K562 (cell line): ENCODE measurements around the gene SCFD1. TPM values are rescaled to one million over a fixed set of nuclear protein-coding genes. Genes with fewer than 3 reads are reported as not detected.

ENCODE experiments used
- ATAC-seq: fragments of 200-7000 bp; cut with Tn5 transposase; 3 replicates; pipeline ENCODE4 v1.9.1; 2020; ENCODE audit warnings: moderate library complexity
- BruUV-seq: library from RNA; stranded (reverse); fragments of 400-500 nt; replicated peaks from 2 replicates; lab custom pipeline; 2021; lab: Mats Ljungman, UMichigan
- CTCF ChIA-PET: fragments of 300-600 bp; formaldehyde crosslinking; extraction: SDS; loops from one replicate; lab custom pipeline; 2021; ENCODE audit warnings: low intra/inter-chr PET ratio; lab: Yijun Ruan, JAX
- POLR2A ChIA-PET: fragments of 300-600, 350-650 bp; sonication (Branson Sonifier 250); formaldehyde crosslinking; extraction: SDS; loops from one replicate; lab custom pipeline; 2021; ENCODE audit warnings: antibody characterized with exemption, inconsistent platforms; lab: Yijun Ruan, JAX
- DNase-seq, 4 experiments: peaks; one replicate each; pipeline versions ENCODE4 v3.0.0 to v3.0.0-alpha.2; 2011 to 2018; ENCODE audit warnings: low spot score in 3 of 4, mixed read lengths in 3 of 4; ENCODE audit errors: extremely low read depth in 1 of 4
- FAIRE-seq: peaks from 2 replicates; lab custom pipeline; 2011; peaks lifted over from hg19 to GRCh38; lab: Jason Lieb, UNC
- H2AFZ ChIP-seq: 2 replicates; pipeline ENCODE4 v1.6.0; 2011; ENCODE audit warnings: low read depth, low read length, control low read depth, inconsistent platforms
- H3K27ac ChIP-seq: fragments of 200-600 bp; 3 replicates; pipeline ENCODE4 v1.8.0; 2011; ENCODE audit warnings: low read depth, mild to moderate bottlenecking, control low read depth, inconsistent platforms, low read length, moderate library complexity, mixed read lengths; ENCODE audit errors: extremely low read depth
- H3K27me3 ChIP-seq, 2 experiments: fragments of 300-600 bp in 1 of 2; 2 replicates in 1 of 2; 3 replicates in 1 of 2; pipeline versions ENCODE4 v1.6.0 to v1.8.0; 2011; ENCODE audit warnings: inconsistent platforms in 2 of 2, low read length in 2 of 2, mild to moderate bottlenecking in 1 of 2, mixed read lengths in 1 of 2, moderate library complexity in 1 of 2; ENCODE audit not compliant: control insufficient read depth in 2 of 2, insufficient read depth in 2 of 2
- H3K36me3 ChIP-seq: fragments of 300-600 bp; 3 replicates; pipeline ENCODE4 v1.8.0; 2011; ENCODE audit warnings: mild to moderate bottlenecking, low read length, inconsistent platforms; ENCODE audit not compliant: control insufficient read depth, insufficient read depth
- H3K4me1 ChIP-seq, 2 experiments: fragments of 200-600 bp in 1 of 2; replicated peaks in 1 of 2; 2 replicates in 1 of 2; 3 replicates in 1 of 2; pipeline versions ENCODE4 v1.5.1 to v1.8.0; 2011; ENCODE audit warnings: inconsistent platforms in 2 of 2, low read length in 2 of 2, mild to moderate bottlenecking in 1 of 2, mixed read lengths in 1 of 2, moderate library complexity in 1 of 2; ENCODE audit not compliant: control insufficient read depth in 2 of 2, insufficient read depth in 2 of 2
- H3K4me2 ChIP-seq: 2 replicates; pipeline ENCODE4 v1.6.1; 2011; ENCODE audit warnings: low read length, control low read depth, inconsistent platforms, mixed read lengths; ENCODE audit not compliant: insufficient read depth
- H3K4me3 ChIP-seq: fragments of 200-600 bp; sonication (generic), shearing (Covaris generic); 2 replicates; pipeline ENCODE4 v1.5.1; 2016; ENCODE audit warnings: control low read depth, inconsistent platforms
- H3K79me2 ChIP-seq: fragments of 200-600 bp; 3 replicates; pipeline ENCODE4 v1.8.0; 2011; ENCODE audit warnings: low read length, inconsistent platforms; ENCODE audit not compliant: control insufficient read depth, insufficient read depth
- H3K9ac ChIP-seq, 2 experiments: 2 replicates each; pipeline versions ENCODE4 v1.6.0 to v1.6.1; 2011; ENCODE audit warnings: low read depth in 2 of 2, low read length in 2 of 2, control low read depth in 1 of 2, inconsistent platforms in 1 of 2, mild to moderate bottlenecking in 1 of 2, mixed read lengths in 1 of 2; ENCODE audit not compliant: insufficient read depth in 1 of 2
- H3K9me1 ChIP-seq: one replicate; pipeline ENCODE4 v1.6.0; 2011; ENCODE audit warnings: inconsistent platforms, mild to moderate bottlenecking, low read length, moderate library complexity; ENCODE audit not compliant: control insufficient read depth, insufficient read depth
- H3K9me3 ChIP-seq: replicated peaks from 2 replicates; pipeline ENCODE4 v1.5.1; 2011; ENCODE audit warnings: low read depth, low read length, inconsistent platforms; ENCODE audit not compliant: control insufficient read depth, insufficient read depth
- H4K20me1 ChIP-seq: replicated peaks from 2 replicates; pipeline ENCODE4 v1.6.1; 2011; ENCODE audit warnings: low read length, inconsistent platforms, mixed read lengths; ENCODE audit not compliant: control insufficient read depth, insufficient read depth
- JUNB ChIP-seq: fragments of 450-650 bp; formaldehyde crosslinking; conservative IDR thresholded peaks from 2 replicates; pipeline ENCODE4 v1.4.0; 2020; ENCODE audit warnings: mild to moderate bottlenecking
- MEIS2 ChIP-seq: fragments of 450-650 bp; IDR thresholded peaks from 2 replicates; pipeline ENCODE4 v1.6.1; 2014; ENCODE audit warnings: mild to moderate bottlenecking; ENCODE audit not compliant: partially characterized antibody
- NELFE ChIP-seq: IDR thresholded peaks from 2 replicates; pipeline ENCODE4 v1.6.1; 2011; ENCODE audit warnings: mild to moderate bottlenecking; ENCODE audit not compliant: insufficient read depth, insufficient read length
- PBX2 ChIP-seq, 2 experiments: IDR thresholded peaks in 1 of 2; conservative IDR thresholded peaks in 1 of 2; 2 replicates each; pipeline ENCODE4 v1.6.1; 2016; ENCODE audit warnings: low read depth in 2 of 2, mild to moderate bottlenecking in 1 of 2, missing compliant biosample characterization in 1 of 2, missing genetic modification characterization in 1 of 2, moderate library complexity in 1 of 2
- PKNOX1 ChIP-seq: fragments of 450-650 bp; IDR thresholded peaks from 2 replicates; pipeline ENCODE4 v1.6.1; 2016
- SRSF1 ChIP-seq: fragments of 200-400 bp; formaldehyde crosslinking; IDR thresholded peaks from 2 replicates; pipeline ENCODE4 v1.6.1; 2017; ENCODE audit warnings: mild to moderate bottlenecking, low read depth, low read length, moderate library complexity
- YY1 ChIP-seq, 3 experiments: IDR thresholded peaks; 2 replicates each; pipeline ENCODE4 v1.6.1; 2011; ENCODE audit warnings: low read length in 2 of 3, mild to moderate bottlenecking in 2 of 3, moderate library complexity in 2 of 3, borderline replicate concordance in 1 of 3, control low read depth in 1 of 3, low read depth in 1 of 3; ENCODE audit not compliant: insufficient read depth in 3 of 3, insufficient replicate concordance in 2 of 3, control insufficient read depth in 1 of 3, insufficient read length in 1 of 3; ENCODE audit errors: extremely low read depth in 1 of 3
- ZBTB49 ChIP-seq: sonication (generic); formaldehyde crosslinking; IDR thresholded peaks from 2 replicates; pipeline ENCODE4 v1.8.0; 2022; ENCODE audit warnings: missing genetic modification reagents, mild to moderate bottlenecking, borderline replicate concordance
- ZNF280B ChIP-seq: fragments of 250-450 bp; sonication (Bioruptor Pico); IDR thresholded peaks from 2 replicates; pipeline ENCODE4 v1.5.1; 2021; ENCODE audit warnings: mild to moderate bottlenecking
- ZNF79 ChIP-seq: fragments of 250-450 bp; sonication (Bioruptor Pico); IDR thresholded peaks from 2 replicates; pipeline ENCODE4 v1.4.0; 2020; ENCODE audit warnings: low read depth, mild to moderate bottlenecking, moderate library complexity
- WGBS: fragments of 100-300 bp; shearing (Covaris generic); methylation state at CpG from one replicate; pipeline ENCODE4 v1.1.6; 2016; ENCODE audit warnings: low coverage, mixed read lengths; ENCODE audit not compliant: insufficient coverage; ENCODE audit errors: missing lambda C conversion rate; 5-methylcytosine and 5-hydroxymethylcytosine counted together
- in situ Hi-C: fragments of 300-500 bp; cut with MboI; formaldehyde crosslinking; loops from 4 replicates; pipeline ENCODE4 v1.15.0; 2018; ENCODE audit warnings: inconsistent platforms, mixed read lengths
- intact Hi-C: fragments of 100-400 bp; cut with micrococcal nuclease; formaldehyde crosslinking; loops from 2 replicates; pipeline ENCODE4 v1.14.2; 2022
- polyA plus RNA-seq, 8 experiments: library from polyadenylated mRNA; depleted of rRNA in 4 of 8; stranded (reverse) in 5 of 8; unstranded in 3 of 8; fragments of >200 nt; fragmentation: Nextera tagmentation in 2 of 8; fragmentation: Illumina TruSeq in 1 of 8; extraction: Ambion mirVana in 2 of 8; extraction: Trizol in 1 of 8; gene quantifications; 2 replicates each; pipeline versions ENCODE4 v1.2.1 to v1.2.3, GENCODE V29; 2011 to 2014; ENCODE audit warnings: inconsistent platforms in 1 of 8, missing spikeins in 1 of 8
- total RNA-seq, 7 experiments: library from RNA; depleted of rRNA in 6 of 7; stranded (reverse); fragments of >200 nt in 6 of 7; fragmentation: Illumina TruSeq in 2 of 7; extraction: Trizol in 2 of 7; gene quantifications; 2 replicates each; pipeline versions ENCODE4 v1.2.1 to v1.2.3, GENCODE V29; 2011 to 2021; ENCODE audit warnings: low replicate concordance in 1 of 7

Gene SCFD1
- total and polyA plus RNA-seq, 9 of the 15 experiments (the other 6 are each of a cell fraction or from before 2014, with no cell fraction given) = 48.9 to 112 (median 75.2) TPM

GRCh38 chr14:30607156-30607780 is 14.9 kb upstream of the SCFD1 start (continued):
- no peak for TF ChIP-seq ZNF280B (CRISPR knock-in tag)
- TF ChIP-seq YY1 (IDR thresholded peaks at IDR 0.05; ENCODE audit: borderline replicate concordance in 1 of 3, control insufficient read depth in 1 of 3, extremely low read depth in 1 of 3, insufficient read depth in 3 of 3, insufficient read length in 1 of 3, insufficient replicate concordance in 2 of 3, low read depth in 1 of 3, low read length in 2 of 3) = no peak
- TF ChIP-seq SRSF1 = no peak
- no peak for TF ChIP-seq ZBTB49 (CRISPR knock-in tag)

GRCh38 chr14:30608533-30609006 is 13.5 kb upstream of the SCFD1 start:
- in situ Hi-C loops = no loop called here
- intact Hi-C loops = no loop called here
- no peaks in the 10 kb centered on the region for H3K79me2 ChIP-seq
- CTCF ChIA-PET = no interaction called here
- H2AFZ ChIP-seq = no peak overlapping the region
- WGBS = 88% methylated on average over 5 of the region's 5 CpGs
- H3K9me1 ChIP-seq = no peaks in the 10 kb centered on the region
- TF ChIP-seq JUNB (no peak), MEIS2 (peak; percentile 55), PKNOX1 (peak; percentile 40; the same call in 1 of the 2 replicates), PBX2 (CRISPR knock-in tag; IDR thresholded peaks at IDR 0.05; ENCODE audit: low read depth) (no peak), PBX2 (tag; conservative IDR thresholded peaks at IDR 0.05; ENCODE audit: low read depth) (0 out of 2 replicates have a peak, but pooled peaks have one; percentile 13), ZNF79 (CRISPR knock-in tag) (no peak), NELFE (no peak)
- no peaks in the 10 kb centered on the region for H4K20me1 ChIP-seq
- DNase-seq (no peak), ATAC-seq (peak; percentile 48; the same call in 2 of the 3 replicates), FAIRE-seq (peak; percentile 15)
- no TSS peak for BruUV-seq
- H3K4me3 ChIP-seq = no peak overlapping the region
- POLR2A ChIA-PET = no interaction called here
- no peak overlapping the region for H3K27ac ChIP-seq
- no peak overlapping the region for H3K9ac ChIP-seq
- H3K36me3 ChIP-seq = peaks cover 58% of the 10 kb centered on the region
- no peak overlapping the region for H3K4me2 ChIP-seq
- no peaks in the 10 kb centered on the region for H3K9me3 ChIP-seq
- no peaks in the 10 kb centered on the region for H3K4me1 ChIP-seq
- H3K27me3 ChIP-seq = no peaks in the 10 kb centered on the region
